Body of pancreas (tissue), 4 donors: Measurements from ENCODE around the gene TYMS.

Experiments used
- CTCF ChIP-seq, 7 experiments: fragments of 450-650 bp in 4 of 7; fragments of 200-600 bp in 3 of 7; sonication (generic) in 3 of 7; IDR thresholded peaks; one replicate each; pipeline ENCODE4 v1.5.1; 2016 to 2019; ENCODE audit warnings: antibody characterized with exemption in 7 of 7
- POLR2A ChIP-seq, 3 donors: fragments of 450-650 bp; IDR thresholded peaks; one replicate each; pipeline ENCODE4 v1.6.1; 2016; ENCODE audit warnings: antibody characterized with exemption in 3 of 3, mild to moderate bottlenecking in 2 of 3

GRCh38 chr18:708096-708495 lies 50.6 kb downstream of the TYMS start:
- no peak for TF ChIP-seq CTCF (IDR thresholded peaks at IDR 0.05)
- no peak for TF ChIP-seq POLR2A (IDR thresholded peaks at IDR 0.05)
